HG02610 (cell line): ENCODE measurements around the gene APLF.
"Not testable (repeated sequence)": the region's sequence is repeated elsewhere in the genome, so short reads cannot be mapped to it uniquely, and the experiment has no call there.

Experiments
- ATAC-seq: cut with Tn5 transposase; IDR thresholded peaks from one replicate; pipeline ENCODE4 v1.9.1; 2021; ENCODE audit warnings: mild to moderate bottlenecking, moderate library complexity; ENCODE audit not compliant: unreplicated experiment

Gene APLF

GRCh38 chr2:68438455-68439303 is 28.7 kb upstream of the APLF start:
- ATAC-seq: no peak

- peak; percentile 93 for ATAC-seq
These were observed 26.0 kb upstream of the APLF start for GRCh38 chr2:68441179-68441993.

GRCh38 chr2:68441994-68442322 is 25.4 kb upstream of the APLF start:
- no peak for ATAC-seq

- not testable (repeated sequence) for ATAC-seq
These were observed 21.0 kb upstream of the APLF start for GRCh38 chr2:68446425-68446824.

- no peak for ATAC-seq
These were observed 20.3 kb upstream of the APLF start for GRCh38 chr2:68447118-68447517.

GRCh38 chr2:68448671-68449653 is 18.4 kb upstream of the APLF start:
- no peak for ATAC-seq

GRCh38 chr2:68452158-68452900 is 15.1 kb upstream of the APLF start:
- ATAC-seq: no peak

- no peak for ATAC-seq
These were observed 13.5 kb upstream of the APLF start for GRCh38 chr2:68453761-68454360.

- no peak for ATAC-seq
These were observed 12.7 kb upstream of the APLF start for GRCh38 chr2:68454719-68455118.

GRCh38 chr2:68456198-68456597 is 11.2 kb upstream of the APLF start:
- ATAC-seq: no peak

GRCh38 chr2:68458981-68459380 is 8.4 kb upstream of the APLF start:
- ATAC-seq: no peak

GRCh38 chr2:68463287-68463877 is 4.0 kb upstream of the APLF start:
- ATAC-seq: no peak

GRCh38 chr2:68464651-68465050 is 2.7 kb upstream of the APLF start:
- no peak for ATAC-seq

- no peak for ATAC-seq
These were observed 2.1 kb upstream of the APLF start for GRCh38 chr2:68465081-68465916.

GRCh38 chr2:68466361-68466777 is 1.0 kb upstream of the APLF start:
- no peak for ATAC-seq

GRCh38 chr2:68466778-68467076 is 658 bp upstream of the APLF start:
- no peak for ATAC-seq

GRCh38 chr2:68468801-68469200 is 1.4 kb downstream of the APLF start:
- no peak for ATAC-seq

- no peak for ATAC-seq
These were observed 2.5 kb downstream of the APLF start for GRCh38 chr2:68469935-68470334.

- no peak for ATAC-seq
These were observed 4.0 kb downstream of the APLF start for GRCh38 chr2:68471385-68471784.
